Ovary (tissue), 9 donors: ENCODE measurements around the gene ARHGEF28. TPM values are rescaled to one million over a fixed set of nuclear protein-coding genes. Genes with fewer than 3 reads are reported as not detected.

Experiments used
- DNase-seq, 5 donors: peaks; one replicate each; pipeline ENCODE4 v3.0.0-alpha.2; 2019 to 2020
- H3K27ac ChIP-seq, 2 donors: fragments of 200-600 bp; one replicate each; pipeline versions ENCODE4 v1.5.1 to v1.8.0; 2019 to 2022
- H3K27me3 ChIP-seq: fragments of 200-600 bp; one replicate; pipeline ENCODE4 v1.8.0; 2022
- H3K36me3 ChIP-seq: fragments of 200-600 bp; sonication (generic); one replicate; pipeline ENCODE4 v1.5.1; 2019
- H3K4me1 ChIP-seq: one replicate; pipeline ENCODE4 v1.8.1; 2013; ENCODE audit warnings: mild to moderate bottlenecking, moderate library complexity; ENCODE audit not compliant: insufficient read depth
- H3K4me3 ChIP-seq: fragments of 200-600 bp; sonication (generic); one replicate; pipeline ENCODE4 v1.5.1; 2017
- H3K9me3 ChIP-seq, 2 donors: fragments of 200-600 bp in 1 of 2; sonication (generic) in 1 of 2; one replicate each; pipeline versions ENCODE4 v1.5.1 to v1.8.1; 2013 to 2019; ENCODE audit warnings: mild to moderate bottlenecking in 1 of 2, moderate library complexity in 1 of 2
- CTCF ChIP-seq, 3 donors: fragments of 450-650 bp in 2 of 3; fragments of 200-600 bp in 1 of 3; IDR thresholded peaks; one replicate each; pipeline versions ENCODE4 v1.5.1 to v1.8.0; 2016 to 2022; ENCODE audit warnings: antibody characterized with exemption in 3 of 3, mild to moderate bottlenecking in 1 of 3
- EP300 ChIP-seq: sonication (generic); formaldehyde crosslinking; IDR thresholded peaks from one replicate; pipeline ENCODE4 v1.6.1; 2017; ENCODE audit warnings: antibody characterized with exemption
- POLR2A ChIP-seq: fragments of 450-650 bp; IDR thresholded peaks from one replicate; pipeline ENCODE4 v1.6.1; 2017; ENCODE audit warnings: antibody characterized with exemption, mild to moderate bottlenecking, moderate library complexity
- WGBS, 3 donors: extraction: QIAGEN DNeasy Blood & Tissue Kit in 1 of 3; methylation state at CpG; one replicate each; pipeline versions ENCODE4 v1.1.5 to v1.1.7; 2013 to 2017; 5-methylcytosine and 5-hydroxymethylcytosine counted together
- intact Hi-C, 4 donors: fragments of 100-400 bp; cut with DNase I; formaldehyde crosslinking; loops; one replicate each; pipeline versions ENCODE4 v1.11.0 to v1.15.1; 2022 to 2023
- polyA plus RNA-seq, 2 donors: library from polyadenylated mRNA; stranded (reverse); fragments of 200-250 nt in 1 of 2; fragments of 350-450 nt in 1 of 2; fragmentation: Illumina TruSeq in 1 of 2; extraction: RNeasy Lipid Tissue Mini Kit (QIAGEN cat#74804) in 1 of 2; gene quantifications; one replicate each; pipeline ENCODE4 v1.2.3, GENCODE V29; 2013 to 2014
- total RNA-seq, 7 donors: library from RNA; depleted of rRNA in 2 of 7; stranded (reverse); fragments of >200 nt in 2 of 7; fragmentation: NEBNext Ultra II Directional in 3 of 7; extraction: Animal tissue kit (Norgen Biotek cat#: 25700) in 3 of 7; gene quantifications; one replicate each; pipeline versions ENCODE4 v1.1.0 to v1.2.4, GENCODE V29; 2016 to 2023
- donor health status: DM: no; HTN: no; CAD: no; lungs with moderate emphysema.
- donor health status: DM: no; HTN: no; CAD: no.
- donor health status: Bipolar disorder and iron deficiency.
- donor health status: DM: yes; HTN: yes; CAD: no.
- donor health status: DM: no; HTN: no; CAD: no.
- donor health status: DM: yes; HTN: yes; CAD: no.

ARHGEF28 gene
- total and polyA plus RNA-seq, 9 donors: 21.5 to 75.6 (median 35.0) TPM

DNA sequence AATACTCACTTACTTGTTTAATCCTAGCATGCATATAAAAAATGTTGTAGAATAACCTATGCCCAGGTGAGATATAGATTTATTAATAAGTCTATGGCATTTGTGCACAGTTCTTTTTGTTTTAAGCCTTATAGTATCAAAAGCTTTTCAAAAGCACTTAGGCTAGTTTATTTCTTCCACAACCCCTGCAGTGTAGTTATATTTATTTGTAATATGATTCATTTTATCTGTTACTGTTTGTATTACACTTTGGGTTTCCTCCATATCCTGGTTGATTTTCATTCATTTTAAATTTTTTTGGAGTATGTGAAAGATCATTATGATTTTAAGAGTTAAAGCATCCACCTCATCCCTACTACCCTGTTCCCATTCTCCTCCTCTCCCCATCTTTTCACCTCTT, 18.8 kb upstream of the ARHGEF28 start:
- no peak for DNase-seq
- H3K4me3 ChIP-seq: no peak overlapping the region
- intact Hi-C loops: no loop called here
- peaks cover 7% of the 10 kb centered on the region for H3K4me1 ChIP-seq
- no peak overlapping the region for H3K27ac ChIP-seq
- no peak for TF ChIP-seq EP300
- no peak for TF ChIP-seq POLR2A
- no peak for TF ChIP-seq CTCF (IDR thresholded peaks at IDR 0.05)
- H3K36me3 ChIP-seq: no peaks in the 10 kb centered on the region
- no peaks in the 10 kb centered on the region for H3K9me3 ChIP-seq
- no peaks in the 10 kb centered on the region for H3K27me3 ChIP-seq

DNA sequence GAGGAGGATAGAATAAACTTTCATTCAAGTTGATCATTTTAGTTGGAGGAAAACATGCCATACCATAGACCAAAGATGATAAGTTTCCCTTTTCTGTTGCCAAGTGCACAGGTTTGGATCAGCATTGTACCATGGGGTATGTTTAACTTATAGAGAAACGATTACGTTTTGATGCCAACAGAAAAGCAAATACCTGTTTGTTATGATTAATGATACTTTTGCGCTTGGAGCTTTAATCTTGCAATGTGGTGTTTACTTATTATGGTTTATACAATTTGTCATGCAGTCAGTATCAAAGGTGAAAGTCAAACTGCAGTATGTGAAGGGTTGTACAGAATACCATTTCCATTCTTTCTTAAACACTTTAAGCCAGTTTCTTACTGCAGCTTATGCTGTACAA, 13.2 kb upstream of the ARHGEF28 start:
- Histone ChIP-seq H3K27ac (no peak overlapping the region), H3K4me1 (peaks cover 2% of the 10 kb centered on the region), H3K36me3 (no peaks in the 10 kb centered on the region), H3K27me3 (no peaks in the 10 kb centered on the region), H3K4me3 (no peak overlapping the region), H3K9me3 (no peaks in the 10 kb centered on the region)
- intact Hi-C loops: loop anchor here in 1 of 4 donors (10.0 kb wide), 1 partner anchor 172 kb away; no protein-coding TSS in a partner anchor
- no peak for DNase-seq
- no peak for TF ChIP-seq POLR2A
- no peak for TF ChIP-seq CTCF (IDR thresholded peaks at IDR 0.05)
- TF ChIP-seq EP300: no peak
- WGBS, 3 donors: 75 to 85% (median 78%) methylated on average over 3 of the region's 3 CpGs

GRCh38 chr5:73615085-73615484, 10.9 kb upstream of the ARHGEF28 start:
- Histone ChIP-seq H3K4me3 (no peak overlapping the region), H3K27ac (no peak overlapping the region), H3K36me3 (no peaks in the 10 kb centered on the region), H3K9me3 (no peaks in the 10 kb centered on the region), H3K27me3 (no peaks in the 10 kb centered on the region), H3K4me1 (peaks cover 2% of the 10 kb centered on the region)
- TF ChIP-seq CTCF (IDR thresholded peaks at IDR 0.05) (no peak), EP300 (no peak), POLR2A (no peak)
- intact Hi-C loops: loop anchor here in 1 of 4 donors (10.0 kb wide), 1 partner anchor 170 kb away; no protein-coding TSS in a partner anchor
- DNase-seq: no peak
- WGBS, 3 donors: 86 to 96% (median 94%) methylated on average over 2 of the region's 2 CpGs

DNA sequence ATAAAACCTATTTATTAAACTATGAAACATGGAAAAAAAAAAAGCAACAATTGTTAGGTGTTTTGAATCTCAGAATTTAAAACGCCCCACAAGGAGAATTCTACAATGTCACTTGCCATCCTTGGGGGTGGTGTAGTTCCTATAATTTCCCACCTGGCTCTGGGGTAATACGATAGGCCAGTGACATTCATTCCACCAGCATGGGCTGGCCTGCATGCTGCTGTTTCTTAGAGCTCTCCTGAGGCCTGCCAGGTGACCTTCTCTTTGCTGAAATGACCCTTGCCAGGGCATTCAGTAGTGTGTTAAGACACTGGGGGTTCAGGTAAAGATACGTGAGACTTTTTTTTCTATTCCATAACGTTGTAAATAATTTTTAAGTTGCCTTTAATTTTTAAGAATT, 10.0 kb upstream of the ARHGEF28 start:
- H3K4me3 ChIP-seq: no peak overlapping the region
- no peaks in the 10 kb centered on the region for H3K36me3 ChIP-seq
- TF ChIP-seq EP300 (no peak), POLR2A (no peak), CTCF (IDR thresholded peaks at IDR 0.05) (no peak)
- no peaks in the 10 kb centered on the region for H3K27me3 ChIP-seq
- H3K4me1 ChIP-seq: peaks cover 2% of the 10 kb centered on the region
- no peaks in the 10 kb centered on the region for H3K9me3 ChIP-seq
- 81 to 95% (median 91%) methylated on average over 4 of the region's 4 CpGs for whole genome bisulfite sequencing, 3 donors
- DNase-seq: no peak
- no peak overlapping the region for H3K27ac ChIP-seq
- intact Hi-C loops: loop anchor here in 1 of 4 donors (10.0 kb wide), 1 partner anchor 169 kb away; no protein-coding TSS in a partner anchor
